Stimulated activated CD4-positive, alpha-beta T cell treated with anti-CD3 and anti-CD28 coated beads, TNF-alpha, amount 100 ng/mL, for 24 hours (primary cell): Measurements from ENCODE around the gene PIP4K2A.
"Not testable (repeated sequence)": the region's sequence is repeated elsewhere in the genome, so short reads cannot be mapped to it uniquely, and the experiment has no call there.

Source experiments
- DNase-seq, 3 experiments: peaks; one replicate each; pipeline ENCODE4 v3.0.0-alpha.2; 2020; ENCODE audit warnings: low read depth in 3 of 3

The PIP4K2A gene

GRCh38 chr10:22514414-22514758 is 200.0 kb downstream of the PIP4K2A start:
- not testable (repeated sequence) for DNase-seq

- not testable (repeated sequence) for DNase-seq
These were observed 200.6 kb downstream of the PIP4K2A start for GRCh38 chr10:22513483-22514413.

GRCh38 chr10:22512015-22512414 is 202.4 kb downstream of the PIP4K2A start:
- DNase-seq = not testable (repeated sequence)

GRCh38 chr10:22508214-22508613 is 206.2 kb downstream of the PIP4K2A start:
- not testable (repeated sequence) for DNase-seq

GRCh38 chr10:22505911-22506685 is 208.3 kb downstream of the PIP4K2A start:
- DNase-seq = peak in 2 of 3 experiments; percentile 6 to 30

- DNase-seq = no peak
These were observed 209.6 kb downstream of the PIP4K2A start for GRCh38 chr10:22504766-22505165.

GRCh38 chr10:22503315-22504088 is 210.9 kb downstream of the PIP4K2A start:
- DNase-seq = no peak

- DNase-seq = no peak
These were observed 212.5 kb downstream of the PIP4K2A start for GRCh38 chr10:22501863-22502262.

- DNase-seq = no peak
These were observed 213.0 kb downstream of the PIP4K2A start for GRCh38 chr10:22501413-22501812.

GRCh38 chr10:22500656-22501340 is 213.6 kb downstream of the PIP4K2A start:
- no peak for DNase-seq

- not testable (repeated sequence) for DNase-seq
These were observed 214.4 kb downstream of the PIP4K2A start for GRCh38 chr10:22499973-22500372.

GRCh38 chr10:22495396-22495795 is 219.0 kb downstream of the PIP4K2A start:
- no peak for DNase-seq

- no peak for DNase-seq
These were observed 220.4 kb downstream of the PIP4K2A start for GRCh38 chr10:22494007-22494406.

GRCh38 chr10:22491931-22492615 is 222.3 kb downstream of the PIP4K2A start:
- DNase-seq = no peak

GRCh38 chr10:22491480-22491879 is 222.9 kb downstream of the PIP4K2A start:
- no peak for DNase-seq

- no peak for DNase-seq
These were observed 224.4 kb downstream of the PIP4K2A start for GRCh38 chr10:22489975-22490374.

- no peak for DNase-seq
These were observed 224.9 kb downstream of the PIP4K2A start for GRCh38 chr10:22489467-22489866.

GRCh38 chr10:22486431-22486830 is 227.9 kb downstream of the PIP4K2A start:
- no peak for DNase-seq
